Neural progenitor cell (in vitro differentiated cells): ENCODE data around the gene SLC46A3.

Source experiments
- EZH2 ChIP-seq: fragments of 200-600 bp; sonication (generic); IDR thresholded peaks from 2 replicates; pipeline ENCODE4 v1.6.1; 2017; ENCODE audit warnings: antibody characterized with exemption, mild to moderate bottlenecking, moderate library complexity
- EZH2phosphoT487 ChIP-seq: fragments of 200-600 bp; sonication (generic); IDR thresholded peaks from 2 replicates; pipeline ENCODE4 v1.6.1; 2017; ENCODE audit warnings: antibody characterized with exemption
- TF ChIP-seq, protein P1 (sequence below): fragments of 200-600 bp; sonication (generic); IDR thresholded peaks from 2 replicates; pipeline ENCODE4 v1.5.1; 2017; ENCODE audit warnings: antibody characterized with exemption, mild to moderate bottlenecking

GRCh38 chr13:28717170-28717569 lies 1.6 kb downstream of the SLC46A3 start:
- TF ChIP-seq, protein P1, sequence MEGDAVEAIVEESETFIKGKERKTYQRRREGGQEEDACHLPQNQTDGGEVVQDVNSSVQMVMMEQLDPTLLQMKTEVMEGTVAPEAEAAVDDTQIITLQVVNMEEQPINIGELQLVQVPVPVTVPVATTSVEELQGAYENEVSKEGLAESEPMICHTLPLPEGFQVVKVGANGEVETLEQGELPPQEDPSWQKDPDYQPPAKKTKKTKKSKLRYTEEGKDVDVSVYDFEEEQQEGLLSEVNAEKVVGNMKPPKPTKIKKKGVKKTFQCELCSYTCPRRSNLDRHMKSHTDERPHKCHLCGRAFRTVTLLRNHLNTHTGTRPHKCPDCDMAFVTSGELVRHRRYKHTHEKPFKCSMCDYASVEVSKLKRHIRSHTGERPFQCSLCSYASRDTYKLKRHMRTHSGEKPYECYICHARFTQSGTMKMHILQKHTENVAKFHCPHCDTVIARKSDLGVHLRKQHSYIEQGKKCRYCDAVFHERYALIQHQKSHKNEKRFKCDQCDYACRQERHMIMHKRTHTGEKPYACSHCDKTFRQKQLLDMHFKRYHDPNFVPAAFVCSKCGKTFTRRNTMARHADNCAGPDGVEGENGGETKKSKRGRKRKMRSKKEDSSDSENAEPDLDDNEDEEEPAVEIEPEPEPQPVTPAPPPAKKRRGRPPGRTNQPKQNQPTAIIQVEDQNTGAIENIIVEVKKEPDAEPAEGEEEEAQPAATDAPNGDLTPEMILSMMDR = no peak
- TF ChIP-seq EZH2 = no peak
- TF ChIP-seq EZH2phosphoT487 = no peak
